Osteoblast (primary cell): Measurements from ENCODE around the gene ZNF408. TPM values are rescaled to one million over a fixed set of nuclear protein-coding genes. Genes with fewer than 3 reads are reported as not detected.
A peak's percentile ranks its signal among the peaks of the same experiment; 100 is the strongest.
"Not testable (repeated sequence)": the region's sequence is repeated elsewhere in the genome, so short reads cannot be mapped to it uniquely, and the experiment has no call there.

Source experiments
- DNase-seq: peaks from one replicate; pipeline ENCODE4 v3.0.0; 2011; ENCODE audit warnings: low spot score, mixed read lengths; ENCODE audit not compliant: insufficient read length; ENCODE audit errors: missing footprints
- H2AFZ ChIP-seq: 2 replicates; pipeline ENCODE4 v1.6.0; 2011; ENCODE audit warnings: mild to moderate bottlenecking, low read length
- H3K27ac ChIP-seq: 2 replicates; pipeline ENCODE4 v1.5.1; 2011; ENCODE audit warnings: mild to moderate bottlenecking, low read depth, low read length, moderate library complexity
- H3K27me3 ChIP-seq: 2 replicates; pipeline ENCODE4 v1.6.0; 2012; ENCODE audit warnings: mild to moderate bottlenecking, control low read depth, inconsistent platforms, low read length, moderate library complexity; ENCODE audit not compliant: insufficient read depth
- H3K36me3 ChIP-seq: 2 replicates; pipeline ENCODE4 v1.5.1; 2011; ENCODE audit warnings: mild to moderate bottlenecking, low read length, control low read depth, moderate library complexity; ENCODE audit not compliant: insufficient read depth
- H3K4me1 ChIP-seq: 2 replicates; pipeline ENCODE4 v1.5.1; 2011; ENCODE audit warnings: mild to moderate bottlenecking, low read length, control low read depth, moderate library complexity; ENCODE audit not compliant: insufficient read depth
- H3K4me2 ChIP-seq: 2 replicates; pipeline ENCODE4 v1.6.0; 2011; ENCODE audit warnings: mild to moderate bottlenecking, low read length; ENCODE audit not compliant: insufficient read depth
- H3K4me3 ChIP-seq: fragments of 200-600 bp; sonication (generic); 3 replicates; pipeline ENCODE4 v1.5.1; 2012; ENCODE audit warnings: mild to moderate bottlenecking, low read length, inconsistent platforms; ENCODE audit not compliant: insufficient read depth
- H3K79me2 ChIP-seq: 2 replicates; pipeline ENCODE4 v1.6.0; 2012; ENCODE audit warnings: mild to moderate bottlenecking, low read length, control low read depth, inconsistent platforms; ENCODE audit not compliant: insufficient read depth
- H3K9me3 ChIP-seq: 2 replicates; pipeline ENCODE4 v1.5.1; 2011; ENCODE audit warnings: low read depth, low read length, control low read depth
- H4K20me1 ChIP-seq: 2 replicates; pipeline ENCODE4 v1.6.0; 2012; ENCODE audit warnings: mild to moderate bottlenecking, low read length, control low read depth; ENCODE audit not compliant: insufficient read depth
- total RNA-seq: library from RNA; depleted of rRNA; stranded (reverse); fragments of >200 nt; gene quantifications from 2 replicates; pipeline ENCODE4 v1.2.3, GENCODE V29; 2012
- TF ChIP-seq, protein P1 (sequence below): IDR thresholded peaks from 2 replicates; pipeline ENCODE4 v1.5.1; 2011; ENCODE audit warnings: mild to moderate bottlenecking, low read depth, low read length, moderate library complexity; ENCODE audit errors: extremely low read depth

The ZNF408 gene
- total RNA-seq, 1 donor: 16.3 TPM

- TF ChIP-seq, protein P1, sequence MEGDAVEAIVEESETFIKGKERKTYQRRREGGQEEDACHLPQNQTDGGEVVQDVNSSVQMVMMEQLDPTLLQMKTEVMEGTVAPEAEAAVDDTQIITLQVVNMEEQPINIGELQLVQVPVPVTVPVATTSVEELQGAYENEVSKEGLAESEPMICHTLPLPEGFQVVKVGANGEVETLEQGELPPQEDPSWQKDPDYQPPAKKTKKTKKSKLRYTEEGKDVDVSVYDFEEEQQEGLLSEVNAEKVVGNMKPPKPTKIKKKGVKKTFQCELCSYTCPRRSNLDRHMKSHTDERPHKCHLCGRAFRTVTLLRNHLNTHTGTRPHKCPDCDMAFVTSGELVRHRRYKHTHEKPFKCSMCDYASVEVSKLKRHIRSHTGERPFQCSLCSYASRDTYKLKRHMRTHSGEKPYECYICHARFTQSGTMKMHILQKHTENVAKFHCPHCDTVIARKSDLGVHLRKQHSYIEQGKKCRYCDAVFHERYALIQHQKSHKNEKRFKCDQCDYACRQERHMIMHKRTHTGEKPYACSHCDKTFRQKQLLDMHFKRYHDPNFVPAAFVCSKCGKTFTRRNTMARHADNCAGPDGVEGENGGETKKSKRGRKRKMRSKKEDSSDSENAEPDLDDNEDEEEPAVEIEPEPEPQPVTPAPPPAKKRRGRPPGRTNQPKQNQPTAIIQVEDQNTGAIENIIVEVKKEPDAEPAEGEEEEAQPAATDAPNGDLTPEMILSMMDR: no peak
- no peak overlapping the region for H3K4me2 ChIP-seq
- H2AFZ ChIP-seq: no peak overlapping the region
- H3K4me1 ChIP-seq: peaks cover 4% of the 10 kb centered on the region
- no peaks in the 10 kb centered on the region for H3K9me3 ChIP-seq
- no peak overlapping the region for H3K27ac ChIP-seq
- H3K4me3 ChIP-seq: no peak overlapping the region
- no peak for DNase-seq
- H3K36me3 ChIP-seq: peaks cover 66% of the 10 kb centered on the region
- H3K27me3 ChIP-seq: no peaks in the 10 kb centered on the region
- H4K20me1 ChIP-seq: no peaks in the 10 kb centered on the region
- no peaks in the 10 kb centered on the region for H3K79me2 ChIP-seq
Measured at GRCh38 chr11:46668480-46669085, 32.2 kb upstream of the ZNF408 start.

DNA sequence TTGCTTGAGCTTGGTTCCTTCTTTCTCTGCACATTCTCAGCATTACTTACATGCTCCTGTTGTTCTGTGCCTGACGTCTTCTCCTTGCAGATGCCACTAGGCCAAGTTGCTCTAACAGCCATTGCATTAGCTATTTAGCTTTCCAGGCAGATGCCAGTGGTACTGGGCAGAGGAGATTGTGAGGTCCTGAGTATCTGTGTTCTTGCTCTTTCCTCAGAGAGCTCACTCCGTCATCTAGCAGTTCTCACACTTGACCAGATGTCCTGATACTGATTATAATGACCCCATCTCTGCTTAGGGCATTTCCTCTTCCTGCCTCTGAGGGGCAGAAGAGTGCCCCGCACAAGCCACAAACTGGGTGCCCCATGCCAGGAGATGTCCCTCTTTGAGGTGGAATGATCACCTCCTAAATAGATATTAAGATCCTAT, 31.1 kb upstream of the ZNF408 start:
- H3K79me2 ChIP-seq: no peaks in the 10 kb centered on the region
- H3K36me3 ChIP-seq: peaks cover 67% of the 10 kb centered on the region
- H3K27me3 ChIP-seq: no peaks in the 10 kb centered on the region
- H4K20me1 ChIP-seq: no peaks in the 10 kb centered on the region
- no peak overlapping the region for H3K27ac ChIP-seq
- DNase-seq: no peak
- no peak overlapping the region for H3K4me3 ChIP-seq
- TF ChIP-seq, protein P1: peak; percentile 41
- H3K9me3 ChIP-seq: no peaks in the 10 kb centered on the region
- H3K4me1 ChIP-seq: peaks cover 8% of the 10 kb centered on the region
- H2AFZ ChIP-seq: no peak overlapping the region
- H3K4me2 ChIP-seq: no peak overlapping the region

DNA sequence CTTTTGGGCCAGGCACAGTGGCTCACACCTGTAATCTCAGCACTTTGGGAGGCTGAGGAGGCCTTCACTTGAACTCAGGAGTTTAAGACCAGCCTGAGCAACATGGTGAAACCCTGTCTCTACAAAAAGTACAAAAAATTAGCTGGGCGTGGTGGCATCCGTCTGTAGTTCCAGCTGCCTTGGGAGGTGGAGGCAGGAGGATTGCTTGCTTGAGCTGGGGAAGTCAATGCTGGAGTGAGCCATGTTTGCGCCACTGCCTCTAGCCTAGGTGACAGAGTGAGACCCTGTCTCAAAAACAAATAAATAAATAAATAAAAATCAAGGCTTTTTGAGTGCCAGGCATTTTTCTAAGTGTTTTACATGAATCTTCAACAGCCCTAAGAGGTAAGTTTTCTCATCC, 30.3 kb upstream of the ZNF408 start:
- H3K9me3 ChIP-seq, H4K20me1 ChIP-seq, DNase-seq, H3K4me3 ChIP-seq, H3K27ac ChIP-seq, H3K79me2 ChIP-seq, H2AFZ ChIP-seq, H3K27me3 ChIP-seq, H3K4me2 ChIP-seq: not testable (repeated sequence)
- H3K4me1 ChIP-seq: peaks cover 16% of the 10 kb centered on the region
- peaks cover 63% of the 10 kb centered on the region for H3K36me3 ChIP-seq

GRCh38 chr11:46671958-46672315, 28.9 kb upstream of the ZNF408 start:
- peaks cover 59% of the 10 kb centered on the region for H3K36me3 ChIP-seq
- no peaks in the 10 kb centered on the region for H3K9me3 ChIP-seq
- no peaks in the 10 kb centered on the region for H4K20me1 ChIP-seq
- H2AFZ ChIP-seq: no peak overlapping the region
- H3K4me3 ChIP-seq: no peak overlapping the region
- no peak overlapping the region for H3K27ac ChIP-seq
- no peak for DNase-seq
- no peak overlapping the region for H3K4me2 ChIP-seq
- no peaks in the 10 kb centered on the region for H3K79me2 ChIP-seq
- H3K27me3 ChIP-seq: no peaks in the 10 kb centered on the region
- TF ChIP-seq, protein P1: no peak
- peaks cover 22% of the 10 kb centered on the region for H3K4me1 ChIP-seq
